ENCODE results near the gene GALNT10.
A peak's percentile ranks its signal among the peaks of the same experiment; 100 is the strongest.

The GALNT10 gene

GRCh38 chr5:154380263-154380662 is 189.7 kb downstream of the GALNT10 start:
- DNase-seq (ENCODE audit: low spot score): no peak

DNA sequence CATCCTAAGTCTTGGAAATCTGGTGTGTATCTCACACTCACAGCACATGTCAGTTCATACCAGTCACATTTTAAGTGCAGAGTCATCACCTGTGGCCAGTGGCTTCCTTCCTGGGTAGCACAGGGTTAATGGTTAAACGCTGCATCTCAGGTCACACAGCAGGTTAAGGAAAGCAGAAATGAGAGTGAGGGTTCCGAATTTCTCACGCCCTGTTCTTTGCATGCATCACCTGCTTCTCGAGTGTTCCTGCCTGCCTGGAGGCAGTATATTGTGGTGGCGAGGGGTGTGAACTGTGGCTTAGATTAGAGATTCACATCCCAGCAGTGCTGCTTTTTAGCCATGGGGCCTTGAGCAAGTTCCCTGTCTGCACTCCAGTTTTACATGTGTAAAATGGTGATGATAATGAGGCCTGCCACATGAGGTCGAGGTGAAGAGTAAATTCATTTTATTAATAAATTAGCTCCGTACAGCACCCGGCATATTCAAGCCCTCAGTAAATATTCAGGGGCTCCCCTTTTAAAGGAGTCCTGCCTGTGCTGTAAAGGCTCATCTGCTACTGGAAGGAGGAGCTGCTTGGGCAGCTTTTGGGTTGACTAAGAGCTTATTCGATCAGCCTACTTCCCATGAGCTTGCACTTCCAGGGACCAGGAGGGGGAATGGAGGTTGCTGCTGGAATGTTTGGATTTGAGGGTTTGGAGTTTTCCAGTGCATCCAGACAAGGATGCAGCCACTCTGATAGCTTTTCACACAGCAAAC is 194.1 kb downstream of the GALNT10 start:
- DNase-seq (ENCODE audit: low spot score): no peak

DNA sequence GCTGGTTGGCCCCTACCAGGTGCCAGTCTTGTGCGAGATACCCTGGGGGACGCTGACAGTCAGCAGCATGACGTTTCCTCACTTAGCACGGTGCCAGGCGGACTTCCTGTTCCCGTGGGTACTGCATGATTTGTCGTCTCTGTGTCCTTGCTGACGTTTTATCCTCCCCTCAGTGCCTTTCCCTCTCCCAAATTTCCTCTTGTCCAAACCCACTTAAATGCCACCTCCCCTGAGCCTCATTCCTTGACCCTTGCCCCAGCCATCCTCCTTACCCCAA is 194.6 kb downstream of the GALNT10 start:
- DNase-seq (ENCODE audit: low spot score): no peak

- no peak for DNase-seq (ENCODE audit: low spot score)
Measured at GRCh38 chr5:154386952-154387629, 196.6 kb downstream of the GALNT10 start.

DNA sequence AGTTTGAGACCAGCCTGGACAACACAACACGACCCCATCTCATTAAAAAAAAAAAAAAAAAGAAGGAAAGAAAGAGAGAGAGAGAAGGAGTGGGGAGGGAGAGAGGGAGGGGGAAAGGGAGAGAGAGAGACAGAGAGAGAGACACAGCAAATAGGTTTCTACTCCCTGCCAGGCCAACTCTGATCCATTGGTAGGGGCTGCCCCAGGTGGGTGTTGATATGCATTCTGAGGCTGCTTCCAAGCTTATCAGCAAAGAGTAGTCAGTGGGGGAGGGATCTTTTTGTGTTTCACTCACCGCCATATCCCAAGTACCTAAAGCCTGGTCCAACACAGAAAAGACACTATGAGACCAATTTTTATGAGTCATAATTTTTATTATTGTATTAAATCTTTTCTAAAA is 198.3 kb downstream of the GALNT10 start:
- no peak for DNase-seq (ENCODE audit: low spot score)

GRCh38 chr5:154390096-154390495 is 199.6 kb downstream of the GALNT10 start:
- no peak for DNase-seq (ENCODE audit: low spot score)

GRCh38 chr5:154390746-154391359 is 200.3 kb downstream of the GALNT10 start:
- DNase-seq (ENCODE audit: low spot score): no peak

- no peak for DNase-seq (ENCODE audit: low spot score)
Measured at GRCh38 chr5:154391788-154392187, 201.3 kb downstream of the GALNT10 start.

GRCh38 chr5:154393850-154394249 is 203.3 kb downstream of the GALNT10 start:
- DNase-seq (ENCODE audit: low spot score): no peak

GRCh38 chr5:154394307-154394706 is 203.8 kb downstream of the GALNT10 start:
- DNase-seq (ENCODE audit: low spot score): peak; percentile 94

GRCh38 chr5:154395407-154396106 is 205.0 kb downstream of the GALNT10 start:
- peak; percentile 75 for DNase-seq (ENCODE audit: low spot score)

- DNase-seq (ENCODE audit: low spot score): no peak
Measured at GRCh38 chr5:154396128-154396527, 205.6 kb downstream of the GALNT10 start.

DNA sequence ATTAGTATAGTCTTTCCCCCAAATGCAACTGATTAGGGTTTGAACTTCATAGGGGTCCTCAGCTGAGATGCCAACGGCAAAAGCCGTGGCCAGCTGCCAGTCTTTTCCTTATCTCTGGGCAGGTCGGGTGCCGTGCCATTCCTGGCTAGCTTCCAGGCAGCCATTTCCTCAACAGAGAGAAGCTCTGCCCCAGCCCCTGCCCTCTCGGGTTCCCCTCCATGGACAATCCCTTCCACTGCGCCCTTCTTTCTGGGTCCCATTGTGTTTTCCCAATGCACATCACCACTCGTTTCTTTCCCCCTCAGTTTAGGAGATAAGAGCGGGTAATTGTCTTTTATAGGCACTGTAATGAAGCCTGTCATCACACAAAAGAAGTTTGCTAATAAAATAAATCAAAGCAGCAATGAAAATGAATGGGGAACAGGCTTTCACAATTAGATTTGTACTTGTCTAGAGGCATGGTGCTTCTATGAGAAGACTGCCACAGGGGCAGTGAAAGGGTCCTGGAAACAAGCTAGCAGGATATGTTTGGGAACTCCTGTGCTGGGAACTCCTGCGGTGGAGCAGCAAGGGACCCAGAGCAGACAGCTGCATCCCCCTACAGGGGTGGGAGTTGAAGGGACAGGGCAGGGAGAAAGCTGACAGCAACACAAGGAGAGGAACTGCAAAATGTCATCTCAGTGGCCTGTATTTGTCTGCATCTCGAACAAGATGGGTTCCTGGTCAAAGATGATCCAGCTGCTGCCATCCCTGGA is 207.3 kb downstream of the GALNT10 start:
- DNase-seq (ENCODE audit: low spot score): peak; percentile 88

DNA sequence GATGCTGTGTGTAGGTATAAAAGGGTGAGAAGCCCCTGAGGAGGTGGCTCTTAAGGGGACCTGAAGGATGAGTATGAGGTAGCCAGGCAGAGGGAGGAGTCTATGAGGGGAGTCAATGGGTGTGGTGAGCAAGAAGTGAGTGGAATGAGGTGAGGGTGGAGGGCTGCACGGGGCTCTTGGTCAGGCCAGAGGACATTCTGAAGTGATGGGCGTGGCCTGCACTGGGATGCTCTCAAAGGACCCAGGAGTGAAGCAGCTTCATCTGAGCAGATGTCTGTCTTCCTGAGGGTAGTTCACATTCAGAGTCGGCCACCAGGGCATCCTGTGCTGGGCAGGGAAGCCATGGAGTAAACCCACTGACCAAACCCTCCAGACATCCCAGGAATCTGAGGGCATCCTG is 210.1 kb downstream of the GALNT10 start:
- DNase-seq (ENCODE audit: low spot score): no peak

GRCh38 chr5:154401355-154401754 is 210.8 kb downstream of the GALNT10 start:
- no peak for DNase-seq (ENCODE audit: low spot score)

GRCh38 chr5:154401931-154402330 is 211.4 kb downstream of the GALNT10 start:
- DNase-seq (ENCODE audit: low spot score): no peak

- no peak for DNase-seq (ENCODE audit: low spot score)
Measured at GRCh38 chr5:154402611-154403010, 212.1 kb downstream of the GALNT10 start.

GRCh38 chr5:154403234-154403633 is 212.7 kb downstream of the GALNT10 start:
- DNase-seq (ENCODE audit: low spot score): no peak

DNA sequence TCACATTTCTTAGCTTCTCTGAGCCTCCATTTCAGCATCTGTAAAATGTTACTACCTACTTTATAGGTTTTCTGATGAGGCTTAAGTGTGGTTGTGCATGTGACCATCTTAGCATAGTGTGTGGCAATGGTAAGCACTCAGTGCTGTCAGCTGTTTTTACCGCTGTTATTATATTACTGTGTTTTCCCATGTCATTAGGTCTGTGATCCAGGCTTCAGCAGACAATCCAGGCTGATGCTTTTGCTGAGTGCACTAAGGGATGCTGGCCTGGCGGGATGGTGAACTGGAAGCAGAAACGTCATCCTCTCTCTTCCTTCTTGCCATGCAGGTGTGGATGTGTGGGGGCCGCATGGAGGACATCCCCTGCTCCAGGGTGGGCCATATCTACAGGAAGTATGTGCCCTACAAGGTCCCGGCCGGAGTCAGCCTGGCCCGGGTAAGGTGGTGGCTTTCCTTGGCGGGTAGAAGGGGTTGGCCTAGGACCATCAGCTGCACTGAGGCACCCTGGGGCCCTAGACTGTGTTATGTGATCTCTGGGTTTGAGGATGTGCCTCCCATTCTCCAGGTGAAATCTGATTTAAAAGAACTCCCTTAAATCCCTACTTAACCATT is 213.3 kb downstream of the GALNT10 start:
- no peak for DNase-seq (ENCODE audit: low spot score)

GRCh38 chr5:154405078-154405792 is 214.7 kb downstream of the GALNT10 start:
- DNase-seq (ENCODE audit: low spot score): peak; percentile 82

DNA sequence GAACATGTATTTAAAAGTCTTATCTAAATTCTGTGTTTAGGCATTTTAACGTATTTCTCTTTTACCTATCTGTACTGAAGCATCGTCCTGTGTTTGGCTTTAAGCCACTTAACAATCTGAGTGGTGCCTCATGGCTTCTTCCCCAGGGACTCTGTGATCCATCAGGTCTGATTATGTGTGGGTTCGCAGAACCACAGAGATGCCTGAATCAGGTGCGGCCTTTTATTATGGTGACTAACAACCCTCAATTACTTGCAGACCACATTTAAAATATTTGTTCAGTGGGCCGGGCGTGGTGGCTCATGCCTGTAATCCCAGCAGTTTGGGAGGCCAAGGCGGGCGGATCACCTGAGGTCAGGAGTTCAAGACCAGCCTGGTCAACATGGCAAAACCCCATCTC is 215.7 kb downstream of the GALNT10 start:
- DNase-seq (ENCODE audit: low spot score): no peak

Measured in hematopoietic multipotent progenitor cell treated with erythropoietin and hydrocortisone succinate and interleukin-3 and kit ligand, for 15 days (in vitro differentiated cells).